ENCODE measurements around the gene AFAP1.

AFAP1 gene

DNA sequence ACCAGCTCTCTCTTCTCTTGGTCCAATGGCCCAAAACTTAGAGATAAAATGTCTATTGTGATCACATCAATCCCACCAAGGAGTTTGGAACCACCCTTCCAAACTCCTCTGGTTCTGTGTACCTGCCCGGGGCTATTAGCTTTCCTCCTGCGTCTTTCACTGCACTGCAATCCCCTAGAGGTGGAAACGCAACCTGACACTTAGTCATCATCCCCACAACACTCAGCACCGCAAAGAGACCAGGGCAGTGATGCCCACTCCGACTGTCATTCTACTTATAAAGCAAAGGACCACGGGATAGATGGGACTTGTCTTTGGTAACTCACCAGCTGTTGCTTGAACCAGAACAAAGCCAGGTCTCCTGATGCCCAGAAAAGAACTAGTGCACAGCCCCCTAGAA is 22.0 kb downstream of the AFAP1 start:
- TF ChIP-seq, protein P1, sequence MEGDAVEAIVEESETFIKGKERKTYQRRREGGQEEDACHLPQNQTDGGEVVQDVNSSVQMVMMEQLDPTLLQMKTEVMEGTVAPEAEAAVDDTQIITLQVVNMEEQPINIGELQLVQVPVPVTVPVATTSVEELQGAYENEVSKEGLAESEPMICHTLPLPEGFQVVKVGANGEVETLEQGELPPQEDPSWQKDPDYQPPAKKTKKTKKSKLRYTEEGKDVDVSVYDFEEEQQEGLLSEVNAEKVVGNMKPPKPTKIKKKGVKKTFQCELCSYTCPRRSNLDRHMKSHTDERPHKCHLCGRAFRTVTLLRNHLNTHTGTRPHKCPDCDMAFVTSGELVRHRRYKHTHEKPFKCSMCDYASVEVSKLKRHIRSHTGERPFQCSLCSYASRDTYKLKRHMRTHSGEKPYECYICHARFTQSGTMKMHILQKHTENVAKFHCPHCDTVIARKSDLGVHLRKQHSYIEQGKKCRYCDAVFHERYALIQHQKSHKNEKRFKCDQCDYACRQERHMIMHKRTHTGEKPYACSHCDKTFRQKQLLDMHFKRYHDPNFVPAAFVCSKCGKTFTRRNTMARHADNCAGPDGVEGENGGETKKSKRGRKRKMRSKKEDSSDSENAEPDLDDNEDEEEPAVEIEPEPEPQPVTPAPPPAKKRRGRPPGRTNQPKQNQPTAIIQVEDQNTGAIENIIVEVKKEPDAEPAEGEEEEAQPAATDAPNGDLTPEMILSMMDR (IDR thresholded peaks at IDR 0.05; ENCODE audit: insufficient read depth, low read depth, low read length, missing control alignments) = no peak
- no peak for DNase-seq (ENCODE audit: low read depth)
- H3K4me3 ChIP-seq (ENCODE audit: low read depth, low read length) = no peak overlapping the region

DNA sequence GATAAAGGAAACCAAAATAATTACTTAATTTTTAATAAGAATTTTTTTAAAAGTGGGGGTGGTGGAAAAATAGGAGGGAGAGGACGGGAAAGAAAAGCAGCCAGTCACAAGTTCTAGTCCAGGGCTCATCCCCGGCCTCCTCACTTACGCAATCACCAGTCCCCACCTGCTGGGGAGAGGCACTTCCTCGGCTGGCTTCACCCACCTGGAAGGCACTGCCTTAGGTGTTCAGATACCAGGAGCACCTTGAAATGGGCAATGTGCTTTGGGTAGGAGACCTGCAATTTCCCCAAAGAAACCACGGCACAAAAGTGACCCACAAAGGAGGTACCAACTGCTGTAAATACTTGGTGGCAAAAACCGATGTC is 23.8 kb downstream of the AFAP1 start:
- H3K4me3 ChIP-seq (ENCODE audit: low read depth, low read length) = no peak overlapping the region
- TF ChIP-seq, protein P1 (IDR thresholded peaks at IDR 0.05; ENCODE audit: insufficient read depth, low read depth, low read length, missing control alignments) = no peak
- DNase-seq (ENCODE audit: low read depth) = peak; percentile 4

DNA sequence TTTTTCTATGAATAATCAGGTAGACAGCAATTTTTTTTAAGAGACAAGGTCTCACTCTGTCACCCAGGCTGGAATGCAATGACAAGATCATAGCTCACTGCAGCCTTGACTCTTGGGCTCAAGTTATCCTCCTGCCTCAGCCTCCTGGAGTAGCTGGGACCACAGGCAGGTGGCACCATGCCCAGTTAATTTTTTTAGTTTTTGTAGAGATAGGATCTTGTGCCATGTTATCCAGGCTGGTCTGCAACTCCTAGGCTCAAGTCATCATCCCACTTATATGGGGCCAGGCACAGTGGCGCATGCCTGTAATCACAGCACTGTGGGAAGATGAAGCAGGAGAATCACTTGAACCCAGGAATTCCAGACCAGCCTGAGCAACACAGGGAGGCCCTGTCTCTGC is 26.8 kb downstream of the AFAP1 start:
- no peak overlapping the region for H3K4me3 ChIP-seq (ENCODE audit: low read depth, low read length)
- TF ChIP-seq, protein P1 (IDR thresholded peaks at IDR 0.05; ENCODE audit: insufficient read depth, low read depth, low read length, missing control alignments) = no peak
- DNase-seq (ENCODE audit: low read depth) = no peak

DNA sequence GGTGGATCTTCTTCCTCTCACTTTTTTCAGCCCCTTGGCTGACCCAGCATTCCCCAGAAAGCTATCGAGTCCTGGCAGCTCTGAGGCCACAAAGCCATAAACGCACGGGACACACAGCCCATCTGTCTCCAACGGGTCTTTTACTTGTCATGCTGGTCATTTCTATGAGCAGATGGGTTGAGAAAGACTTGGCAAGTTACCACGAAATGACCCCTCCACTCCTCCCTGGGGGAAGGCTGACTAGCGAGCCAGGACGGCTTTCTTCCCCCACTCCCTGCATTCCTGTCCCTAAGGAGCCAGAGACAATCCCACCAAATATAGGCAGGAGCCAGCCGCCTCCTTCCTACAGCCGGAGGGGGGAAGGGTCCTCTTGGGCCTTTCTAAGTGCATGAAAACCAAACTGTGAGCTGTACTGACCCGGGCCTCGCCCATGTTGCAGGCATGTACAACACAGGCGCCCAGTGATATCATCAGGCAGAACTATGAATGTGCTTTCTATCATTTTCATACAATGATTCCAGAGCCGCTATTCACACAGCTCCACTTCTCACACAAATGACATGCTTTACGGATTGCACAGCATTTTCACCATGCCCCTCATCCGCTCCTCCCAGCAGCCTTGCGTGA is 28.6 kb downstream of the AFAP1 start:
- no peak overlapping the region for H3K4me3 ChIP-seq (ENCODE audit: low read depth, low read length)
- DNase-seq (ENCODE audit: low read depth) = no peak
- TF ChIP-seq, protein P1 (IDR thresholded peaks at IDR 0.05; ENCODE audit: insufficient read depth, low read depth, low read length, missing control alignments) = no peak

DNA sequence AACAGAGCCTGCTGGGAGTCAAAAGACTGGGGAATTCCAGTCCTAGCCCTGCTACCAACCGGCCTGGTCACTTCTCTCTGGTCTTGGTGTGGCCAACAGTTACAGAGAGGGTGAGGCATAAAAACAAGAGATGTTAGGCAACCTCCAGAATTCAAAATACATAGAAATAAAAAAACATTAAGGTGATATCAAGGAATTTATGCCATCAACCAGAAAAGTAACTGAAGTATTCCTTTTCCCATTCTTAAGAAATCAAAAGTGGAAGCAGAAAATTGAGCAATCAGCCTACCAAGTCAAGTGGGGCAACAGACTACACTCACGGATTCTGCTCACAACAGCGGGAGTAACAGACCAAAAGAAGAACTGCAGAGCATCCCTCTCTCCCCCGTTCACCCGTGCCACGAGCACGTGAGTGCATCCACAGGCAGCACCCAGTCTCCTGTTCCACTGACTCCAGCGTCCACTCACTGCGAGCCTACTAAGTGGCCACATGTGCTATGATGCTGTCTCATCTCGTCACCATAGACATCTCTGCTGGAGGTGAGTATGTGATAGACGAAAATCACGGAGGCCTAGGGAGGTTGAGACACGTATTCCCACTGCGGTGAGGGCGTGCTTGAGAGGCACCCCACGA is 29.3 kb downstream of the AFAP1 start:
- no peak for DNase-seq (ENCODE audit: low read depth)
- no peak overlapping the region for H3K4me3 ChIP-seq (ENCODE audit: low read depth, low read length)

DNA sequence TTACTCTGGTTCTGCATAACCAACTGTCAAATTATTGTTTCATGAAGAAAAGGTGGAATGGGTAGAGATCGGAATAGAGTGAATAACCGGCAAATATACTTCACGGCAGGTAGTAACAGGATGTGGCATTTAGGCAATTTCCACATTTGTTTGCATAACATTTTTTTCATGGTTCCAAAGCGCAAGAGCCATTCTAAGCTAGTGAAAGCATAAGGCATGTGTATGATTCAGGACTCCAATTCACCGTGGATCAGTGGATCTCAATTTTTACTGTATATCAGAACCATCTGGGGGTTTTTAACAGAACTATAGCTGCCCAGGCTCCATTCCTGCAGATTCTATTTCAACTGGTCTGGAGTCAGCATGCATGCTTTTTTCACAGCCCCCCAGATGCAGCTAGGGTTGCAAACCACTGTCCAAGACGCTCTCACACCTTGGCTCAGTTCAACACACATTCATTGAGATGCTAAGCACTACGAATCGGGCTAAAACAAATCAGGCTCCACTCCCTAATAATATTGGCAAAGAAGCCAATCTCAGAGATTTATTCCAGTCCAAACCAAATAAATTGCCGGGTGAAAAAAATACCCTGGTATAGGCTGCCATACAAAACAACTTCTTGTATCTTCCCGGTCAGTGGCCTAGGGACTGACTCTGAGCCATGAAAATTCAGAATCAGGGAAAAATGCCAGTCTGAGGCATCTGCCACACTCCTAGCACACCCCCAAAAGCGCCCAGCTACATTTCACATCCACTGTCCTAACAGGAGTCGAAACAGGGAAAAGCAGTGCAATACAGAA is 30.0 kb downstream of the AFAP1 start:
- TF ChIP-seq, protein P1 (IDR thresholded peaks at IDR 0.05; ENCODE audit: insufficient read depth, low read depth, low read length, missing control alignments) = no peak
- no peak for DNase-seq (ENCODE audit: low read depth)
- no peak overlapping the region for H3K4me3 ChIP-seq (ENCODE audit: low read depth, low read length)

More for the DNA sequence above, 29.3 kb downstream of the AFAP1 start:
- TF ChIP-seq, protein P1 (IDR thresholded peaks at IDR 0.05; ENCODE audit: insufficient read depth, low read depth, low read length, missing control alignments) = no peak
